NT2/D1 (cell line): ENCODE data around the gene ZNF768.

ENCODE experiments used
- YY1 ChIP-seq: IDR thresholded peaks from 2 replicates; pipeline ENCODE4 v1.6.1; 2011; ENCODE audit not compliant: insufficient read length, insufficient read depth
- ZNF274 ChIP-seq: IDR thresholded peaks from 2 replicates; pipeline ENCODE4 v1.6.1; 2011; ENCODE audit warnings: mild to moderate bottlenecking, low read depth, low read length

- no peak for TF ChIP-seq YY1
- no peak for TF ChIP-seq ZNF274
Observed at GRCh38 chr16:30525844-30526136, 576 bp downstream of the ZNF768 start.
